ENCODE data around the gene SORCS1.

Gene SORCS1

GRCh38 chr10:106978756-106979155, 185.8 kb downstream of the SORCS1 start:
- no peak for TF ChIP-seq POLR2A (IDR thresholded peaks at IDR 0.05; ENCODE audit: low read depth, low read length)
- no peak for FAIRE-seq
- no peak for DNase-seq (ENCODE audit: insufficient read length, low spot score)

- DNase-seq (ENCODE audit: insufficient read length, low spot score) = no peak
- no peak for TF ChIP-seq POLR2A (IDR thresholded peaks at IDR 0.05; ENCODE audit: low read depth, low read length)
- FAIRE-seq = no peak
Measured at GRCh38 chr10:106973716-106974115, 190.8 kb downstream of the SORCS1 start.

- FAIRE-seq (no peak), DNase-seq (ENCODE audit: insufficient read length, low spot score) (no peak)
- no peak for TF ChIP-seq POLR2A (IDR thresholded peaks at IDR 0.05; ENCODE audit: low read depth, low read length)
Measured at GRCh38 chr10:106973288-106973687, 191.2 kb downstream of the SORCS1 start.

- TF ChIP-seq POLR2A (IDR thresholded peaks at IDR 0.05; ENCODE audit: low read depth, low read length) = no peak
- no peak for DNase-seq (ENCODE audit: insufficient read length, low spot score)
Measured at GRCh38 chr10:106972381-106972780, 192.1 kb downstream of the SORCS1 start.

GRCh38 chr10:106971411-106971831, 193.1 kb downstream of the SORCS1 start:
- DNase-seq (ENCODE audit: insufficient read length, low spot score) = no peak
- no peak for TF ChIP-seq POLR2A (IDR thresholded peaks at IDR 0.05; ENCODE audit: low read depth, low read length)
- FAIRE-seq = no peak

More at GRCh38 chr10:106972381-106972780, 192.1 kb downstream of the SORCS1 start:
- FAIRE-seq = no peak

GRCh38 chr10:106967452-106967851, 197.1 kb downstream of the SORCS1 start:
- no peak for TF ChIP-seq POLR2A (IDR thresholded peaks at IDR 0.05; ENCODE audit: low read depth, low read length)
- no peak for FAIRE-seq

GRCh38 chr10:106960812-106961211, 203.7 kb downstream of the SORCS1 start:
- no peak for DNase-seq (ENCODE audit: insufficient read length, low spot score)
- no peak for TF ChIP-seq POLR2A (IDR thresholded peaks at IDR 0.05; ENCODE audit: low read depth, low read length)
- no peak for FAIRE-seq

More at GRCh38 chr10:106967452-106967851, 197.1 kb downstream of the SORCS1 start:
- DNase-seq (ENCODE audit: insufficient read length, low spot score) = no peak

GRCh38 chr10:106959521-106959920, 205.0 kb downstream of the SORCS1 start:
- no peak for FAIRE-seq
- DNase-seq (ENCODE audit: insufficient read length, low spot score) = no peak
- TF ChIP-seq POLR2A (IDR thresholded peaks at IDR 0.05; ENCODE audit: low read depth, low read length) = no peak

GRCh38 chr10:106958589-106959361, 205.7 kb downstream of the SORCS1 start:
- no peak for TF ChIP-seq POLR2A (IDR thresholded peaks at IDR 0.05; ENCODE audit: low read depth, low read length)
- FAIRE-seq = no peak
- no peak for DNase-seq (ENCODE audit: insufficient read length, low spot score)

- DNase-seq (ENCODE audit: insufficient read length, low spot score) (no peak), FAIRE-seq (no peak)
- TF ChIP-seq POLR2A (IDR thresholded peaks at IDR 0.05; ENCODE audit: low read depth, low read length) = no peak
Measured at GRCh38 chr10:106957823-106958588, 206.5 kb downstream of the SORCS1 start.

GRCh38 chr10:106956216-106956915, 208.1 kb downstream of the SORCS1 start:
- TF ChIP-seq POLR2A (IDR thresholded peaks at IDR 0.05; ENCODE audit: low read depth, low read length) = no peak
- FAIRE-seq = no peak
- DNase-seq (ENCODE audit: insufficient read length, low spot score) = no peak

- TF ChIP-seq POLR2A (IDR thresholded peaks at IDR 0.05; ENCODE audit: low read depth, low read length) = no peak
- DNase-seq (ENCODE audit: insufficient read length, low spot score) (no peak), FAIRE-seq (no peak)
Measured at GRCh38 chr10:106955133-106955532, 209.4 kb downstream of the SORCS1 start.

- FAIRE-seq (no peak), DNase-seq (ENCODE audit: insufficient read length, low spot score) (no peak)
- no peak for TF ChIP-seq POLR2A (IDR thresholded peaks at IDR 0.05; ENCODE audit: low read depth, low read length)
Measured at GRCh38 chr10:106952033-106952432, 212.5 kb downstream of the SORCS1 start.
